Fibroblast of skin of left biceps (primary cell): ENCODE results near the gene CHRNA1.

ENCODE experiments used
- DNase-seq, 2 experiments: peaks; one replicate each; pipeline ENCODE4 v3.0.0-alpha.2; 2013; ENCODE audit warnings: low read depth in 2 of 2

The CHRNA1 gene

GRCh38 chr2:174760845-174761473 lies 3.3 kb downstream of the CHRNA1 start:
- no peak for DNase-seq

GRCh38 chr2:174759381-174760065 lies 4.7 kb downstream of the CHRNA1 start:
- DNase-seq = no peak

- no peak for DNase-seq
These were observed 7.5 kb downstream of the CHRNA1 start for GRCh38 chr2:174756743-174757142.

GRCh38 chr2:174753038-174753633 lies 11.1 kb downstream of the CHRNA1 start:
- no peak for DNase-seq

- no peak for DNase-seq
These were observed 11.8 kb downstream of the CHRNA1 start for GRCh38 chr2:174752403-174753037.

GRCh38 chr2:174750923-174751441 lies 13.3 kb downstream of the CHRNA1 start:
- DNase-seq = no peak

GRCh38 chr2:174749793-174750192 lies 14.5 kb downstream of the CHRNA1 start:
- no peak for DNase-seq

GRCh38 chr2:174748948-174749347 lies 15.3 kb downstream of the CHRNA1 start:
- peak in 1 of 2 experiments; percentile 10 for DNase-seq

- DNase-seq = no peak
These were observed 19.1 kb downstream of the CHRNA1 start for GRCh38 chr2:174745142-174745541.

GRCh38 chr2:174744111-174744510 lies 20.2 kb downstream of the CHRNA1 start:
- no peak for DNase-seq

GRCh38 chr2:174740721-174741120 lies 23.6 kb downstream of the CHRNA1 start:
- DNase-seq = no peak

GRCh38 chr2:174738841-174739240 lies 25.4 kb downstream of the CHRNA1 start:
- no peak for DNase-seq

- DNase-seq = no peak
These were observed 32.7 kb downstream of the CHRNA1 start for GRCh38 chr2:174731546-174731945.

GRCh38 chr2:174730698-174731018 lies 33.6 kb downstream of the CHRNA1 start:
- DNase-seq = no peak

- no peak for DNase-seq
These were observed 34.2 kb downstream of the CHRNA1 start for GRCh38 chr2:174729797-174730697.

GRCh38 chr2:174728096-174728495 lies 36.2 kb downstream of the CHRNA1 start:
- DNase-seq = no peak

GRCh38 chr2:174726212-174726611 lies 38.1 kb downstream of the CHRNA1 start:
- no peak for DNase-seq

- DNase-seq = no peak
These were observed 41.2 kb downstream of the CHRNA1 start for GRCh38 chr2:174722942-174723592.

- no peak for DNase-seq
These were observed 45.3 kb downstream of the CHRNA1 start for GRCh38 chr2:174719016-174719415.

- DNase-seq = no peak
These were observed 45.7 kb downstream of the CHRNA1 start for GRCh38 chr2:174718591-174718990.

GRCh38 chr2:174717916-174718315 lies 46.4 kb downstream of the CHRNA1 start:
- DNase-seq = no peak
